ENCODE data around the gene TMEM132D.

The TMEM132D gene

GRCh38 chr12:129631316-129631715 lies 272.5 kb downstream of the TMEM132D start:
- H3K79me2 ChIP-seq (ENCODE audit: insufficient read depth, low read length), result no peaks in the 10 kb centered on the region
- no peaks in the 10 kb centered on the region for H3K27me3 ChIP-seq (ENCODE audit: insufficient read depth, low read length)
- H3F3A ChIP-seq (ENCODE audit: insufficient read depth, low read length), result no peaks in the 10 kb centered on the region
- no peaks in the 10 kb centered on the region for H3K9me3 ChIP-seq (ENCODE audit: low read length)
- TF ChIP-seq, protein P1, sequence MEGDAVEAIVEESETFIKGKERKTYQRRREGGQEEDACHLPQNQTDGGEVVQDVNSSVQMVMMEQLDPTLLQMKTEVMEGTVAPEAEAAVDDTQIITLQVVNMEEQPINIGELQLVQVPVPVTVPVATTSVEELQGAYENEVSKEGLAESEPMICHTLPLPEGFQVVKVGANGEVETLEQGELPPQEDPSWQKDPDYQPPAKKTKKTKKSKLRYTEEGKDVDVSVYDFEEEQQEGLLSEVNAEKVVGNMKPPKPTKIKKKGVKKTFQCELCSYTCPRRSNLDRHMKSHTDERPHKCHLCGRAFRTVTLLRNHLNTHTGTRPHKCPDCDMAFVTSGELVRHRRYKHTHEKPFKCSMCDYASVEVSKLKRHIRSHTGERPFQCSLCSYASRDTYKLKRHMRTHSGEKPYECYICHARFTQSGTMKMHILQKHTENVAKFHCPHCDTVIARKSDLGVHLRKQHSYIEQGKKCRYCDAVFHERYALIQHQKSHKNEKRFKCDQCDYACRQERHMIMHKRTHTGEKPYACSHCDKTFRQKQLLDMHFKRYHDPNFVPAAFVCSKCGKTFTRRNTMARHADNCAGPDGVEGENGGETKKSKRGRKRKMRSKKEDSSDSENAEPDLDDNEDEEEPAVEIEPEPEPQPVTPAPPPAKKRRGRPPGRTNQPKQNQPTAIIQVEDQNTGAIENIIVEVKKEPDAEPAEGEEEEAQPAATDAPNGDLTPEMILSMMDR (IDR thresholded peaks at IDR 0.05; ENCODE audit: low read length), result no peak
- no peak overlapping the region for H3K27ac ChIP-seq (ENCODE audit: low read depth, low read length, poor library complexity, severe bottlenecking)
- peaks cover 6% of the 10 kb centered on the region for H3K4me1 ChIP-seq (ENCODE audit: insufficient read depth, low read length, severe bottlenecking)
- H3K36me3 ChIP-seq (ENCODE audit: insufficient read depth, low read length), result no peaks in the 10 kb centered on the region
- H3K4me2 ChIP-seq (ENCODE audit: low read length), result no peak overlapping the region
- no peaks in the 10 kb centered on the region for H3K9me2 ChIP-seq (ENCODE audit: low read depth, low read length)
- no peak overlapping the region for H3K9ac ChIP-seq (ENCODE audit: low read length)
- H4K20me1 ChIP-seq (ENCODE audit: insufficient read depth, low read length), result no peaks in the 10 kb centered on the region
- no peak overlapping the region for H3K4me3 ChIP-seq (ENCODE audit: low read depth, low read length, poor library complexity, severe bottlenecking)
- H2AFZ ChIP-seq (ENCODE audit: low read length), result no peak overlapping the region

GRCh38 chr12:129629901-129630300 lies 273.9 kb downstream of the TMEM132D start:
- H4K20me1 ChIP-seq (ENCODE audit: insufficient read depth, low read length), result no peaks in the 10 kb centered on the region
- H3K9ac ChIP-seq (ENCODE audit: low read length), result no peak overlapping the region
- no peaks in the 10 kb centered on the region for H3K36me3 ChIP-seq (ENCODE audit: insufficient read depth, low read length)
- H3K9me3 ChIP-seq (ENCODE audit: low read length), result no peaks in the 10 kb centered on the region
- no peak for TF ChIP-seq EZH2 (IDR thresholded peaks at IDR 0.05; ENCODE audit: borderline replicate concordance, low read length)
- TF ChIP-seq, protein P1 (IDR thresholded peaks at IDR 0.05; ENCODE audit: low read length), result no peak
- no peak overlapping the region for H2AFZ ChIP-seq (ENCODE audit: low read length)
- H3K4me3 ChIP-seq (ENCODE audit: low read depth, low read length, poor library complexity, severe bottlenecking), result no peak overlapping the region
- no peaks in the 10 kb centered on the region for H3K9me2 ChIP-seq (ENCODE audit: low read depth, low read length)
- no peak overlapping the region for H3K27ac ChIP-seq (ENCODE audit: low read depth, low read length, poor library complexity, severe bottlenecking)
- no peaks in the 10 kb centered on the region for H3F3A ChIP-seq (ENCODE audit: insufficient read depth, low read length)
- no peak overlapping the region for H3K4me2 ChIP-seq (ENCODE audit: low read length)
- no peaks in the 10 kb centered on the region for H3K79me2 ChIP-seq (ENCODE audit: insufficient read depth, low read length)
- H3K27me3 ChIP-seq (ENCODE audit: insufficient read depth, low read length), result no peaks in the 10 kb centered on the region
- peaks cover 2% of the 10 kb centered on the region for H3K4me1 ChIP-seq (ENCODE audit: insufficient read depth, low read length, severe bottlenecking)

DNA sequence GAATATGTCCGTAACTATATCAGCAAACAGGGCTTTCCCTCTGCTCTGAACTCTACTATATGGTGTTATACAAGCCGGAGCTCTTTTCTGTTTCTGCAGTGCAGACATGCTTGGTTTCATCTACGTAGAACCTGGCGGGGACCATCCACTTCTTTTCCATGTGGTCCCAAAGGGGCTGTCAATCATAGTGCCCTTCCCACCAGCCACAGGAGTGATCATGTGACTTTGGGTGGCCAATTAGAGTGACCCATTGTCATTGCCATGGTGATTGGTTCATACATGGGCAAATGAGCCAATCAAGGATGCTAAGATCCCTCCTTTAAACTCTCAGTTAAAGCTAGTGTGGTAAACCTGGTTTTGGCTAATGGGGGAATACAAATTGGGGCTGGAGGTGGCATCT lies 281.3 kb downstream of the TMEM132D start:
- Histone ChIP-seq H3K4me1 (ENCODE audit: insufficient read depth, low read length, severe bottlenecking) (no peaks in the 10 kb centered on the region), H3K36me3 (ENCODE audit: insufficient read depth, low read length) (no peaks in the 10 kb centered on the region), H3K9me3 (ENCODE audit: low read length) (no peaks in the 10 kb centered on the region), H3K4me2 (ENCODE audit: low read length) (no peak overlapping the region), H3K9me2 (ENCODE audit: low read depth, low read length) (no peaks in the 10 kb centered on the region), H4K20me1 (ENCODE audit: insufficient read depth, low read length) (no peaks in the 10 kb centered on the region), H3K27me3 (ENCODE audit: insufficient read depth, low read length) (no peaks in the 10 kb centered on the region), H3K4me3 (ENCODE audit: low read depth, low read length, poor library complexity, severe bottlenecking) (no peak overlapping the region), H3K27ac (ENCODE audit: low read depth, low read length, poor library complexity, severe bottlenecking) (no peak overlapping the region), H3K79me2 (ENCODE audit: insufficient read depth, low read length) (no peaks in the 10 kb centered on the region), H3K9ac (ENCODE audit: low read length) (no peak overlapping the region), H3F3A (ENCODE audit: insufficient read depth, low read length) (no peaks in the 10 kb centered on the region), H2AFZ (ENCODE audit: low read length) (no peak overlapping the region)
- TF ChIP-seq, protein P1 (IDR thresholded peaks at IDR 0.05; ENCODE audit: low read length), result no peak
- TF ChIP-seq EZH2 (IDR thresholded peaks at IDR 0.05; ENCODE audit: borderline replicate concordance, low read length), result no peak
